NCI-H82 (cell line): ENCODE results near the gene OSBPL7.
A peak's percentile ranks its signal among the peaks of the same experiment; 100 is the strongest.

Source experiments
- DNase-seq: peaks from one replicate; lab custom pipeline; 2025; lab: John Stamatoyannopoulos, UW

Gene OSBPL7

DNA sequence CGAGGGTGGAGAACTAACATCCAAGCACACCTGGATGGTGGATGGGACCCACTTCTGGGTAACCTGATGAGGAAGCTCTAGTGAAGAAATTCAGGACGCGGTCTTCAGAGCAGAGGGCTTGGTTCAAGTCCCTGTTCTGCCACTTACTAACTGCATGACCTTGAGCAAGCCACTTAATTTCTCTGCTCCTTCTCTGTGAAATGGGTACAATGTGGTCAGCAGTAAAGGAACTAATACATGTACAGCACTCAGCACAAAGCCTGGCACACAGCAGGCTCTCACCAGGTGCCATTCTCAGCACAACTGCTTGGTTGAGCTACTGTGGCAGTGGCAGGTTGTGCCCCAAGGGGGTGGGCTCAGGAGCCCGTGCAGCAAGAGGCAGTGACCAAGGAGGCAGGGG is 1.9 kb upstream of the OSBPL7 start:
- DNase-seq, result no peak

- no peak for DNase-seq
Observed at GRCh38 chr17:47822785-47823184, 1.2 kb upstream of the OSBPL7 start.

DNA sequence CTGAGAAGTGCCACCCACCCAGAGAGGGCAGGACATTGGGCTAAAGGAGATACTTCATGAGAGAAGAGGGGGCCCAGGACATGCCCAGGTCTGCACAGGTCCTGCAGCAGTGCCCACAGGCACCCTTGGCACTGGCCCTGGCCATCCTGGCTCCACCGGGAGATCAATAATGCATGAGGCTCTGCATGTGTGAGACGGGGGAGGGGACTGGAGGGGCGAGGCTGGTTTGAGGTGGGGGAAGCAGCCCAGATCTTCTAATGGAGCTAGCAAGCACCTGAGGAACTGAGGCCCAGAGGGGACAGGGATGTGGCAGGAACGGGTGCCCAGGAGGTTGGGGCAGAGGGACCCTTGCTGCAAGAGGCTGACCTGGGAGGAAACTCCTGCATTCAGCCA is 567 bp downstream of the OSBPL7 start:
- no peak for DNase-seq

GRCh38 chr17:47820033-47820789 is 1.4 kb downstream of the OSBPL7 start:
- no peak for DNase-seq

- DNase-seq, result no peak
Observed at GRCh38 chr17:47819475-47819874, 2.1 kb downstream of the OSBPL7 start.

DNA sequence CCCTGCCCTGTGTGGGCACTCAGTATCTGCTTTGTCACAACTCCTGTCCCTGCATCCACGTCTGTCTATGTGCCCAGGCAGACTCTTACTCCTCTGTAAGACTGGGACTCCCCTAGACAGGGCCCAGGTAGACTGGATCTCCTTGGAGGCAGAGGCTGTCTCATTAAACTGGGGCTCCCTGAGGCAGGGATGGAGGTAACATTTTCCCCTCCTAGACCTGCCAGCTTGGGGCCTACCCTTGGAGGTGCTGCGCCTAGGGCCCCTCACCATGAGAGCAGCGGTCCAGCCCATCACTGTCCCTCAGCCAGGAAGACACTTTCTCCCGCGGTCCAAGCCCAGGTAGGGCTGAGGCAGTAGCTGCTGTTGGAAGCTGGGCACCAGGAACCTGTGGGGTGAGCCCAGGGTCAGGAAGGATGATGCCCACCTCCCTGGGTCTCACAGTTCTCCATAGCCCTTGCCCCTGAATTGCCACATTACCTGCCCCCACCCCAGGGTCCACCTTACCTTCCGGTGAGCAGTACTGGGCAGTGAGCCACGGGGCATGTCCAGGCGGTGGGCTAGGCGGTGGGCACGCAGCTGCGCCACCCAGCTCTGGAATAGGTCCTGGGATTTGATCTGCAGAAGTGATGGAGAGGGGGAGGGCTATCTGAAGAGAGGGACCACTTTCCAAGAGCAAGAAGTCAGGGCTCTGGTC is 3.4 kb downstream of the OSBPL7 start:
- DNase-seq, result no peak

DNA sequence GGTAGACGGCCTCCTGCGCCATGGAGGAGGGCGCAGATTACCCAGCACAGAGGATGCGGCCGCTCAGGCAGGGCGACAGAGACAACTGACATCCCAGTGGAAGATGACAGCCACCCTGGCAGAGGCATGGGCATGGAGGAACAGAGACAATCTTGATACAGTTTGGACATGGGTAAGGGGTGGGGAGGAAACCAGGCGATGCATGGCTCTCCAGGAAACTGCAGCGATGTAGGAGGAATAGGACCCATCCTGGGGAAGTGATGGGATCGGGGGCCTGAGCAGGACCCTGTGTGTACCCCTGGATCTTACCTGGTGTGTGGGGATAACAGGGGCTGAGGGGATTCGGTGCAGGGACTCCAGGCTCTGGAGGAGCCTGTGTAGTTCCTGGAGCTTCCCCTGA is 4.6 kb downstream of the OSBPL7 start:
- no peak for DNase-seq

DNA sequence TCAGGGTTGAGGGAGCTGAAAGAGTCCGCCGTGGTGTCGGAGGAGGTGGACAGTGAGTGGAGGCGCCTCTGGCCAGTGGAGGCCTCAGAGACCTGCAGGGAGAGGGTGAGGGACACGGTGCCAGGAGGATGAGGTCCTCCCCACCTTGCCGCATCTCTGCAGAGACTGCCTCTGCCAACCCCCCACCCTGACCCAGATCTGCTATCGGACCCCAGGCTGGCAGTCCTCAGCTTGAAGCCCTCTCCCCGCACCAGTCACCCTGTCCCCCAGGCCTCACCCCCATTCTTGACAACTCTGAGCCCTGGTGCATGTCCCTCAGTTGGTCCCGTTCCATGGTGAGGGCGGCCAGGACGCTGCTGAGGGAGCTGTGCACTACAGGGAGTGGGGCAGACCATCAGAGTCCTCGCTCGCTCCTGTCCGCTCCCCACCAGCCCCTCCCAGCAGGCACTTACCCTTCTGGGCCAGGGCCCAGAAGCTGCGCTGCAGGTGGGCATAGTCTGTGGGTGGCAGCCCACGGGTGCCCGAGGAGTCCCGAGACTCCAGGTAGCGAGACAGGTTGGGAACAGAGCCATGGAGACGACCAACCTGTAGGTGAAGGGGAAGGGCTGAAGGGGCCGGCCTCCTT is 5.4 kb downstream of the OSBPL7 start:
- DNase-seq, result no peak

GRCh38 chr17:47815106-47815918 is 6.3 kb downstream of the OSBPL7 start:
- DNase-seq, result no peak

- no peak for DNase-seq
Observed at GRCh38 chr17:47813512-47814031, 8.0 kb downstream of the OSBPL7 start.

DNA sequence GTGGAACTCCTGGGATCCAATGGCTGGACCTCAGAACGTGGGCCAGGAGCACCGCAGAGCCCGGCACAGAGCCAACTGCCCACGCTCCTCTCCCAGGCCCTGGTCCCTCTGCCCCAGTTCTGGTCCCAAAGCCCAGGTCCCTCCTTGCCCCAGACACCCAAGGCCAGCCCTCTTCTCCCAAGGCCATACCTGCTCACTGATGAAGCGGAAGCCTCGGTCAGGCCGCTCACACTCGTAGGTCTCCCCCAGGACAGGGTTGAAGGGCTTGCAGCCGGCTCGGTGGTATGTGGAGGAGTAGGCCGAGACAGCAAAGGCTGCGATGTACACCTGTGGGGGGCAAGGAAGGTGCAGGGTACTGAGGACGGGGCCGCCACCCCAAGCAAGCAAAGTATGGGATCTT is 8.5 kb downstream of the OSBPL7 start:
- DNase-seq, result no peak

- DNase-seq, result no peak
Observed at GRCh38 chr17:47812146-47812920, 9.3 kb downstream of the OSBPL7 start.

GRCh38 chr17:47811709-47812108 is 9.9 kb downstream of the OSBPL7 start:
- no peak for DNase-seq

- DNase-seq, result no peak
Observed at GRCh38 chr17:47810901-47811635, 10.5 kb downstream of the OSBPL7 start.

DNA sequence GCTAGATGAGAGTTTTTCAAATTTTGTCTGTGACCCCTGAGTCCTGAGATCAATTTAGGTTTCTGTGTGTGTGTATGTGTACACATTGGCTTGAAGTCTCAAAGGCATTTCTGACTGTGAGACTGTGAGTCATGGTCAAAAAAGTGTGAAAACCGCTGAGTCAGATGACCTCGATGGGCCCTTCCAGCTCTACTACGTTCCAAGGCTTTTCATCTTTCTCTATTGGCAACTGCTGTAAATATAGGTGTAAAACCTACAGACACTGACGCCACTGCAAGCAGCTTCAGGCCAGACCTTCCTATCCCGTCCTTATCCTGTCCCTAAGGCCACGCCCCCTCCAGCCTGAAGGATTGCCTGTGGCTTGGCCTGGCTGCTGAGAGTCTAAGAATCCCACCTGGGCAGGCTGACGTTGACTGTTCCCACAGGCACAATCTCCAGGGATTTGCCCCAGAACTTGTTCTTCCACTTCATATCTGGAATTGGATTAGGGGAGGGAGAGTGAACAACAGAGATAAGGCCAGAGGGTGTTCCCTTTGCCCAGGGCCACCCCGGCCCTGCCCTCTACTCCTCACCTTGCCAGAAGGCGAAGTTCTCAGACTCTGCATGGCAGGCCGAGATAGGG is 11.3 kb downstream of the OSBPL7 start:
- peak; percentile 75 for DNase-seq

GRCh38 chr17:47808830-47809480 is 12.6 kb downstream of the OSBPL7 start:
- no peak for DNase-seq

DNA sequence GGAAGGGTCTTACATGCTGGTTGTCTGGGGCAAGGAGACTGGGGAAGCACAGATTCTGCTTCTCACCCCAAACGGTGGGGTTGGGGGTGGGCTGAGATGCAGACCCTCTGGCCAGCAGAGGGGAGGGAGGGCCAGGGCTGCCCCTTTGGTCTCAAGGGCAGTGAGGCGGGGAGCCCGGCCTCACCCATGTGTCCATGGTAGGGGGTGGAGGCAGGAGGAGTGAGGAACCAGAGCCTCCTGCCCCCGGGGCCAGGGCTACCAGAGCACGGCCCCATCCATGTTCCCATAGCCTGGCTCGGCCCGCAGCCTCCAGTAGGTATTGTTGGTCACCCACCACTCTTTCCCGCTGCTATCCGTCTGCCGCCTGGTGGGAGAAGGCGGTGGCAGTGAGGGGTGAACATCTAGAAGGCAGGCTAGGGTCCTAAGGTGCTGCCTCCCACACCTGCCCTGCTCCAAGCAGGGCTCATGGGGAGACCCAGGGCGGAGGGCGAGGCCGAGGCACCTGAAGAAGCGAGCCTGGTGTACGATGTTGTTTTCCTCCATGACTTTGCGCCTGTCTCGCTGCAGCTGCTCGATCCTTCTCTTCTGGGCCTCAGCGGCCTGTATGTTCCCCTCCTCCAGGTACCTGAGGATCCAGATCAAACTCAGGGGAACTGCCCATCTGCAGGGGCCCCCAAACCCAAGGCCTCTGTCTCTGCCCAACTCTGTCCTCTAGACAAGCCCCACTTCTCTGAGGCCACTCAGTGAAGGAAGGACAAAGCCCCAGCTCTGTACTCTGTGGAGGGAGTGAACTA is 13.4 kb downstream of the OSBPL7 start:
- no peak for DNase-seq

- DNase-seq, result no peak
Observed at GRCh38 chr17:47807421-47807820, 14.2 kb downstream of the OSBPL7 start.

GRCh38 chr17:47806913-47807255 is 14.7 kb downstream of the OSBPL7 start:
- no peak for DNase-seq
